GM03348 (cell line): ENCODE data around the gene CYB5A.
"Not testable (repeated sequence)": the region's sequence is repeated elsewhere in the genome, so short reads cannot be mapped to it uniquely, and the experiment has no call there.

ENCODE experiments used
- DNase-seq: peaks from one replicate; pipeline ENCODE4 v3.0.0; 2012; ENCODE audit warnings: low spot score

Gene CYB5A

DNA sequence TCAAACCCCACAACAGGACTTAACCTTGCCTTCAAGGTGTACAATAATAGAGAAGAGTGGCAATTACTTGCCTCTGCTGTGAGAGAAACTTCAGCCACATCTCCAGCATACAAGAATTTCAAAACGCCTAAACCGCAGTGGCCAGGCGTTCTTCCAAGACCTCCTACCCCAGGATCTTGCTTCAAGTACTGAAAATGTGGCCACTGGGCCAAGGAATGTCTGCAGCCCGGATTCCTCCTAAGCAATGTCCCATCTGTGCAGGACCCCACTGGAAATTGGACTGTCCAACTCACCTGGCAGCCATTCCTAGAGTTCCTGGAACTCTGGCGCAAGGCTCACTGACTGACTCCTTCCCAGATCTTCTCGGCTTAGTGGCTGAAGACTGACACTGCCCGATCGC is 2.8 kb upstream of the CYB5A start:
- DNase-seq = no peak

- not testable (repeated sequence) for DNase-seq
These were observed 1.2 kb upstream of the CYB5A start for GRCh38 chr18:74292982-74293381.

DNA sequence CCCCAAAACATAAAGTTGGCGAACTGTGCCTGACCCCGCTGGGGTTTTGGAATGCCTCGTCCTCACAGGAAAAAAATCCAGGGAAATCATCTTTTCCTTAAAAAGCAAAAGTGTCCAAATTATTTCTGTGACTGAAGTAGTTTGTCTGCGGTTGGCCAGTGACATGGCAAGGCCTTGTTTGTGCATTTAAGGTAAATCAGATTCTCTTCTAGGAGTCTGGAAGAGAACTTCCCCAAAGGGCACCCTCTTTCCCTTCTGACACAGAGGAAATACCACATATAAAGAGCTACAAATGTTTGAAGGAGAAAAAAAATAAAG is 737 bp upstream of the CYB5A start:
- no peak for DNase-seq

GRCh38 chr18:74291472-74291770 is 342 bp downstream of the CYB5A start:
- DNase-seq = no peak

DNA sequence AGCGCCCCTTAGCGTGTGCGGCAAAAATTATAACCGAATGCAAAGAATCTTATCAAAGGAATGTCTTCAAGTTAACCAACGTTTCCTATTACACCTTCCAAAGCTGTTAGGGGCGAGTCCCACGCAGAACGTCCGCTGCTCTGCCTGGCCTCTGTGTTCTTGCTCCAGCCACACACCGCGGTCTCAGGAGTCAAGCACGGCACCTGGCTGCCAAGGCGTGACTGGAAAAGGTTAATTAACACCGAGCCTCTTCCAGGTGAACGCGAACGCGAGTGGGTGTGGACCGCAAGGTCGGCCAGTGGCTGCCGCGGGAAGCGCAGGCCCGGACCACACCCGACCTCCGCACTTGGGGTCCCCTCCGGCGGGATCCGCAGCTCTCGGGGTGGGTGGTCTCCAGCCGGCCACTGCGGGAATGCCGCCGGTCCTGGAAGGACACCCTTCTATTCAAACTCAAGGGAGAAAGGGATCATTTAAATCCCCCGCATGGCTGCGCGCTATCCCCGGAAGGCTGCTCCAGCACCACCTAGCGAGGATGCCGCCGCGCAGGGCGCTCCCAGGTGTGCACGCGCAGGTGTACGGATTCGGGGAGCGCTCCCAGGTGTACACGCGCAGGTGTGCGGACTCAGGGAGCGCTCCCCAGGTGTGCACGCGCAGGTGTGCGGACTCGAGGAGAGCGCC is 830 bp downstream of the CYB5A start:
- DNase-seq = no peak

DNA sequence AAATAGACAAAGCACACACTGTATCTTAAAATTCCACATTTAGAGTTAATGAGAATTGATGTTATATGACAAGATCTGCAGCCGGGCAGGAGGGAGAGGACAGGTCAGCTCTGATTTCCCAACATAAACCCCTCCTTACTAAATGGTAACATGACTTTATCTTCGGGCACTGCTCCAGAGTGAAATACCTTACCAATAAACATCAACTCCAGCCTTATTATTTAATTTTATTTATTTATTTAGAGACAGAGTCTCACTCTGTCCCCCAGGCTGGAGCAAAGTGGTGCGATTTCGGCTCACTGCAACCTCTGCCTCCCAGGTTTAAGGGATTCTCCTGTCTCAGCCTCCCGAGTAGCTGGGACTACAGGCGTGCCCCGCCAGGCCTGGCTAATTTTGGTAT is 1.7 kb downstream of the CYB5A start:
- no peak for DNase-seq

- peak; percentile 45 for DNase-seq
These were observed 2.6 kb downstream of the CYB5A start for GRCh38 chr18:74289137-74289536.

DNA sequence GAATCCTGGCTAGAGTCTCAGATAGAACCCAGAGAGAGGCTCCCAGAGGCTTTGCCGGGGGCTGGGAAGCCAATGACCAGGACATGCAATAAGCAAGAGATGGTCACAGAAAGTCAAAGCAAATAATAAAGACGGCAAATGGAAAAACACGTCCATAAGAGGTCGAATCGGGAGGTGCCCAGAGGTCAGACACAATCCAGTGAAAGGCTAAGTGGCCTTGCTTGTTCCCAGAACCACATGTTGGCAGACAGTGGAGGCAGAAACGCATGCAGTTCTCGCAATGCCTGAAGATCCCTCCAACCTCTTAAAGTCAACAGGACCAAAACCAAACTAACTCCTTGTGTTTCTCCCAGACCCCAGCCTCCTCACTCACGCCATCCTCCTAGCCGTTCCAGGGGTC is 3.0 kb downstream of the CYB5A start:
- no peak for DNase-seq

GRCh38 chr18:74288041-74288440 is 3.7 kb downstream of the CYB5A start:
- DNase-seq = no peak

DNA sequence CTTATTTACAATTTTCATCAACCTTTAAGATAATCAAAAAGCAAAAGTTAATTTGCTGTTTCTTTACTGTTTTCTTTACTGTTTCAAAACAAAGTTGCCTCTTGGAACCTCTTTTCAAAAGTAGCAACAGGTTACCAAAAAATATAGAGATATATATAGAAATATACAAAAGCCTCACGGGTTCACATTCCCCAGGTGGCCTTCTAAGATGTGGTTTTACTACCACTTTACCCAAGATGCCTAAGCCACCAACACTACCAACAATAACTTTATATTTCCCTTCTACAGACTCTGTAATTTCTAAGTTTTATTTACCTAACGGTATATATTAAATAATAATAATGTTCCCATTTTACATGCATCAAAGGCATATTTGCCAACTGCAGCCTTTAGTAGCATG is 4.9 kb downstream of the CYB5A start:
- no peak for DNase-seq

DNA sequence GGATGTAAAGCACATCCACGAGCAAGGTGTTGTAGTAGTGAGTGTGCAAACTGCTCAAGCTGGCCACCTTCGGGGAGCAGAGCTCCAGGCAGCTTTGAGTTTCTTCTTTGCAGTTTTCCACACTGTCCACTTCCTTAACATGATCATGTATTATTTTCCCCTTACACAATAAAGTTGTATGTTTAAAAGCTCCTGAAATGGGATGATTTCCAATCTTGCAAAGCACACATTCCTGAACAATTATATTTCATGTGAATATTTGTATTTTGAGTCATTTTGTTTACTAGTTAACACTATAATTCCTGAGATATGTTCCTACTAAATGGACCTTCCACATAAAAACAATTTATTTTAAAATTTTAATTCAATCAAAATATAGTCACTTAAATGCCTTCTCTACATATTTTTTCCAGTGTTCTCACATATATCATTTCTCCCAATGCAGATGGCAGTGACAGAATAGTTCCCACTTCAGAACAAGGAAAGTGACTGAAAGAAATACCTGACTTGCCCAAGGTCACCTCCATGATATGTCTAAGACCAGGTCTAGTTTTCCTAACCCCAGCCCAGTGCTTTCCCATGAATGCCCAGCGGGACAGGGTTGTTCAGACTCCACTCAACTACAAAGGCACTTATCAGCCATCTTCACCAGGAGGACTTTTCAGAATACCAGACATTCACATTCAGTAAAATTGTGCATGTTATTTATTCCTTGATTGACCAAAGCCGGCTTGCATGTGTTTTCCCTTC is 5.5 kb downstream of the CYB5A start:
- peak; percentile 31 for DNase-seq

DNA sequence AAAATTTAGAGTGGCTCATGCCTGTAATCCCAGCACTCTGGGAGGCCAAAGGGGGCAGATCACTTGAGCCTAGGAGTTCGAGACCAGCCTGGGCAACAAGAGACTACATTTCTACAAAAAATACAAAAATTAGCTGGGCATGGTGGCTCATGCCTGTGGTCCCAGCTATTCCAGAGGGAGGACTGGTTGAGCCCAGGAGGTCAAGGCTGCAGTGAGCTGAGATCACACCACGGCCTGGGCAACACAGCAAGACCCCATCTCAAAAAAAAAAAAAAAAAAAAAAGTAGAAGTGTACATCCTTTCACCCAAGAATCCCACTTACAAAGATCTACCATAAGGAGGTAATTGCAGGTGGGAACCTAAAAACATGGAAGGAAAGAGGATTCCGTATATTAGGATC is 6.2 kb downstream of the CYB5A start:
- not testable (repeated sequence) for DNase-seq

- no peak for DNase-seq
These were observed 6.8 kb downstream of the CYB5A start for GRCh38 chr18:74284980-74285355.

- no peak for DNase-seq
These were observed 7.4 kb downstream of the CYB5A start for GRCh38 chr18:74284191-74284979.

- DNase-seq = no peak
These were observed 8.1 kb downstream of the CYB5A start for GRCh38 chr18:74283646-74284045.

DNA sequence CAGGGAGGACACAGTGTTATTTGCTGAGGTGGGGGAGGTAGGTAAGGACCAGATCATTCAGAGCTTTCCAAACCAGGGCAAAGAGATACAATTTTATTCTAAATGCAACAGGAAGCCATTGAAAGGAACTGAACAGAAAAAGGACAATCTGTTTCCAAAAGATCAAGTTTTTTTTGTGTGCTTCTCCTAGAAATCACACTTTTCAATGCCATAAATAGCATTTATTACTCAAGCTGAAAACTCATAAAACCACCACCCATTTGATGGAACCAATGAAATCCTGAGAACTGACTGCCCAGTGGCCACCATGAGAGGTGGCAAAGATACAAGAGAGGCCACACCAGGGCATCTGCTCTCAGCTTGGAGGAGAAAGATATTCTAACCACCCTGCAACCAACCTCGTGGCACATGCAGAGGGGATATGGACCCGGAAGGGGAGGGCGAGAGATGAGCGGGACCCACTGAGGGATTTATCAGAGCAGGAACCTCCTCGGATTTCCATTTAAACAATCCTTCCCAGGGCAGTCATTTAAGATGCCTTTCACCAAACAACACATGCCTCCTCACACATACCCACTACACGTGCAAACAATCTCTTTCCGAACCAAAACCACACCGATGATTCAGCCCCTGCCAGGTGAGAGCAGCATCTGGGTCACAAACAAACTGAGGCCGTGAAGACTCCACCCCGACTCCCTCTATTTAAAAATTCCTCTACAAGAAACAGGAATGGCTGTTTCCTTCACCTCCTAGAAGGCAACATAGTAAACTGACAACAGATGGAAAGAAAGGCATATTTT is 8.8 kb downstream of the CYB5A start:
- DNase-seq = no peak

GRCh38 chr18:74281980-74282754 is 9.6 kb downstream of the CYB5A start:
- peak; percentile 33 for DNase-seq

DNA sequence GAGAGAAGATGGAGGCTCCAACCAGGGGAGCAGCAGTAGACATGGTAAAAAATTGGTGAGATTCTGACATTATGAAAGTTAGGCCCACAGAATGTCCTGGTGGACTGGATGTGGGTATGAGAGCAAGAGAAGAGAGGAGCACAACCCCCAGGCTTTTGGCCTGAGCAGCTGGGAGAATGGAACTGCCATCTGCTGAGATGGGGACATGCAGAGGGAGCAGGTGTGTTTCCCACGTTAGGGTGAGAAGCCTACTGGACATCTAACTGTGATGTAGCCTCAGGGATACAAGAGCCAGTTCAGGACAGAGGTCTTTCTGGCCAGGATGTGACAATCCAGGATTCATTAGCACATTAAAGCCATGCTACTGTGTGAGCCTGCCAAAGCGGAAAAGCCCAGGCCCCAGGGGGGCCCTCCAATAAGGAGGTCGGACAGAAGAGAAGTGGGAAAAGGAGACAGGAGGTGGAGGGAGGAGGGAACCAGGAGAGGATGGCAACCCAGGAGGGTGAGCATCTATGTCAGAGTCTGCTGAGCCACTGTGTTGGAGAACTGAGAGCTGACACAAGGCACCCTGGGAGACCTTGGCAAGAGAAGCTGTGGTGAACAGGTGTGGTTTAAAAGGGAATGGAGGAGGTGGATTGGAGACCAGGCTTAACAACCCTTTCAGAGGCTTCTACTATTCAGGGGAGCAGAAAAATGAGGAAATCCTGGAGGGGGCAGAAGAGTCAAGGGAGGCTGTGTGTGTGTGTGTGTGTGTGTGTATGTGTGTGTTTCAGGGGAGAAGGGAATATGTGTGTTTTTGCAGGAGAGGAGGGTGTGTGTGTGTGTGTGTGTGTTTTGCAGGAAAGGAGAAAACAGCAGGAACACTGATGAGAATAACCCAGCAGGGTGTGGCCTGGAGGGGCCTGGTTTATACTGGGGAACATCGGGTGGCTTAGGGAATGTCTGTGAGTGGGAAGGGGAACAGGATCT is 10.5 kb downstream of the CYB5A start:
- DNase-seq = no peak

DNA sequence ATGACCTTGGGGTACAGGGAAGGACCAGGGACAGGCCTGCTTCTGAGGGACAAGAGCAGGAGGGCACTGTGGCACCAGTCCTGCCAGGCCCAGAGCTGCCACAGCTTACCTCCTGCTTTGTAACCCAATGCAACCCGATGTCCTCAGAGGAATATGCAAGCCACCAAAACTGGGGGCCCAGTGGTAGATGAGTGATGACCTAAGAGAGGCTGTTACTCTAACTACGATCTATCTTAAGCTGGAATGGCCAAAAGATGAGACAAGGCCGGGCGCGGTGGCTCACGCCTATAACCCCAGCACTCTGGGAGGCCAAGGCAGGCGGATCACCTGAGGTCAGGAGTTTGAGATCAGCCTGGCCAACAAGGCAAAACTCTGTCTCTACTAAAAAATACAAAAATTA is 12.8 kb downstream of the CYB5A start:
- no peak for DNase-seq

- no peak for DNase-seq
These were observed 13.7 kb downstream of the CYB5A start for GRCh38 chr18:74278058-74278457.

- no peak for DNase-seq
These were observed 14.5 kb downstream of the CYB5A start for GRCh38 chr18:74277296-74277695.
